A673 (cell line): Measurements from ENCODE around the gene ATP8A2. TPM values are rescaled to one million over a fixed set of nuclear protein-coding genes. Genes with fewer than 3 reads are reported as not detected.

Experiments used
- BruUV-seq: library from RNA; stranded (reverse); fragments of 400-500 nt; replicated peaks from 2 replicates; lab custom pipeline; 2021; lab: Mats Ljungman, UMichigan
- CTCF ChIA-PET: fragments of 300-600 bp; sonication (Branson Sonifier 250); formaldehyde crosslinking; loops from one replicate; lab custom pipeline; 2022; ENCODE audit warnings: antibody characterized with exemption; lab: Charles Lee
- POLR2A ChIA-PET: fragments of 300-600 bp; sonication (Branson Sonifier 250); formaldehyde crosslinking; loops from one replicate; lab custom pipeline; 2022; ENCODE audit warnings: antibody characterized with exemption; ENCODE audit not compliant: low non-redundant PET; lab: Charles Lee
- DNase-seq: peaks from one replicate; pipeline ENCODE4 v3.0.0-alpha.2; 2015; ENCODE audit warnings: low spot score
- H3K27ac ChIP-seq: fragments of 200-600 bp; sonication (generic); 2 replicates; pipeline ENCODE4 v1.5.1; 2016; ENCODE audit warnings: mixed run types, low read depth, mild to moderate bottlenecking, mixed read lengths, antibody characterized with exemption, low read length; ENCODE audit not compliant: poor library complexity, severe bottlenecking
- H3K27me3 ChIP-seq: fragments of 200-600 bp; sonication (generic); replicated peaks from 2 replicates; pipeline ENCODE4 v1.6.1; 2017; ENCODE audit warnings: mixed run types, low read depth, mild to moderate bottlenecking, mixed read lengths, antibody characterized with exemption, low read length; ENCODE audit not compliant: insufficient read depth, poor library complexity
- H3K36me3 ChIP-seq: fragments of 200-600 bp; sonication (generic); 2 replicates; pipeline ENCODE4 v1.6.1; 2016; ENCODE audit warnings: mixed run types, mild to moderate bottlenecking, mixed read lengths, antibody characterized with exemption, low read length; ENCODE audit not compliant: insufficient read depth, poor library complexity, severe bottlenecking
- H3K4me1 ChIP-seq: fragments of 200-600 bp; sonication (generic); 2 replicates; pipeline ENCODE4 v1.6.1; 2017; ENCODE audit warnings: mixed run types, mild to moderate bottlenecking, mixed read lengths, antibody characterized with exemption, low read length; ENCODE audit not compliant: insufficient read depth, poor library complexity, severe bottlenecking
- H3K4me3 ChIP-seq: fragments of 200-600 bp; sonication (generic); 2 replicates; pipeline ENCODE4 v1.5.1; 2016; ENCODE audit warnings: low read depth, mixed run types, mild to moderate bottlenecking, mixed read lengths, low read length; ENCODE audit not compliant: poor library complexity, severe bottlenecking
- H3K9me3 ChIP-seq: fragments of 200-600 bp; sonication (generic); 2 replicates; pipeline ENCODE4 v1.6.1; 2016; ENCODE audit warnings: mixed run types, low read depth, mild to moderate bottlenecking, mixed read lengths, antibody characterized with exemption, low read length; ENCODE audit not compliant: poor library complexity, severe bottlenecking
- CTCF ChIP-seq: fragments of 300-800, 200-600 bp; sonication (generic); conservative IDR thresholded peaks from 2 replicates; pipeline ENCODE4 v1.5.1; 2017; ENCODE audit warnings: low read depth, mild to moderate bottlenecking, antibody characterized with exemption, low read length, moderate library complexity, mixed read lengths
- EZH2 ChIP-seq: fragments of 200-600 bp; sonication (generic); IDR thresholded peaks from 2 replicates; pipeline ENCODE4 v1.6.1; 2017; ENCODE audit warnings: borderline replicate concordance, low read depth, mild to moderate bottlenecking, mixed read lengths, antibody characterized with exemption, low read length; ENCODE audit not compliant: poor library complexity, severe bottlenecking
- intact Hi-C: fragments of 100-400 bp; cut with micrococcal nuclease; formaldehyde crosslinking; loops from one replicate; pipeline ENCODE4 v1.10.0; 2022; ENCODE audit not compliant: unreplicated experiment
- total RNA-seq: library from RNA; stranded (reverse); gene quantifications from 2 replicates; pipeline ENCODE4 v1.2.3, GENCODE V29; 2021

Gene ATP8A2
- total RNA-seq, 1 experiment from 2014 or later, result 0.92 TPM

DNA sequence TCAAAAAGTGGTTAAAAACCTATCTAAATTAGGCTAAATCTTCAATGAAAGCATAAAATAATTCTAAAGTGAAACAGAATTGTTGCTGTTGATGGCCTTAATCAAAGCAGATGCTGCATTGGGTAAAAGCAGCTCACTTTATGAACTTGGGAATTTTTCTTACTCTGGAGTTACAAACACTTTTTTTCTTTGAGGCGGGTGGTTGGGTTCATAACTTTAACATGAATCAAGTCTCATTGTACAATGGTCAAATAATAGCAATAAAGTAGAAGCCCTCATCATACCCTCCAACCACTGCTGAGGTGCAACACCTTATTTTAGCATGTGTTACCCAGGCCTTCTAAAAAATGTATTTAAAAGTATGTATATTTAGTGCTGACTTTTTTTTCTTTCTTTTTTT lies 41.2 kb upstream of the ATP8A2 start:
- Histone ChIP-seq H3K4me1 (no peaks in the 10 kb centered on the region), H3K27ac (no peak overlapping the region), H3K36me3 (peaks cover 90% of the 10 kb centered on the region), H3K27me3 (no peaks in the 10 kb centered on the region), H3K4me3 (no peak overlapping the region), H3K9me3 (no peaks in the 10 kb centered on the region)
- ChIA-PET CTCF (no interaction called here), POLR2A (no interaction called here)
- DNase-seq, result no peak
- BruUV-seq, result no TSS peak
- no peak for TF ChIP-seq CTCF
- TF ChIP-seq EZH2, result no peak
- intact Hi-C loops, result no loop called here

- ChIA-PET CTCF (no interaction called here), POLR2A (no interaction called here)
- Histone ChIP-seq H3K4me1 (no peaks in the 10 kb centered on the region), H3K9me3 (no peaks in the 10 kb centered on the region), H3K36me3 (peaks cover 84% of the 10 kb centered on the region), H3K27me3 (no peaks in the 10 kb centered on the region), H3K27ac (no peak overlapping the region), H3K4me3 (no peak overlapping the region)
- intact Hi-C loops, result no loop called here
- BruUV-seq, result no TSS peak
- no peak for DNase-seq
- TF ChIP-seq CTCF (no peak), EZH2 (no peak)
These were observed 35.9 kb upstream of the ATP8A2 start for GRCh38 chr13:25335856-25336255.

GRCh38 chr13:25345576-25345975 lies 26.2 kb upstream of the ATP8A2 start:
- TF ChIP-seq EZH2, result no peak
- no peak for TF ChIP-seq CTCF
- no peaks in the 10 kb centered on the region for H3K27me3 ChIP-seq
- H3K4me3 ChIP-seq, result no peak overlapping the region
- peaks cover 4% of the 10 kb centered on the region for H3K4me1 ChIP-seq
- intact Hi-C loops, result no loop called here
- peaks cover 6% of the 10 kb centered on the region for H3K36me3 ChIP-seq
- H3K27ac ChIP-seq, result no peak overlapping the region
- H3K9me3 ChIP-seq, result no peaks in the 10 kb centered on the region
- no peak for DNase-seq
- BruUV-seq, result no TSS peak
- ChIA-PET POLR2A (interaction anchor here (0.6 to 0.7 kb wide), 2 partner anchors 44 to 276 kb away, joined by 4 to 17 read pairs; no protein-coding TSS in a partner anchor), CTCF (no interaction called here)
